ENCODE measurements around the gene IGSF9B. TPM values are rescaled to one million over a fixed set of nuclear protein-coding genes. Genes with fewer than 3 reads are reported as not detected.

Gene IGSF9B
- total and polyA plus RNA-seq, 10 of the 15 experiments (the other 5 are each of a cell fraction or from before 2014, with no cell fraction given) = 0.03 to 3.7 (median 0.20) TPM; not detected in 2

GRCh38 chr11:133966172-133966651, 9.4 kb upstream of the IGSF9B start:
- H3K9me3 ChIP-seq (replicated peaks; ENCODE audit: control insufficient read depth, insufficient read depth, low read length) = no peaks in the 10 kb centered on the region
- H3K4me2 ChIP-seq (ENCODE audit: control insufficient read depth, insufficient read depth) = no peak overlapping the region
- H3K27ac ChIP-seq (ENCODE audit: control insufficient read depth, insufficient read depth) = no peak overlapping the region
- H4K20me1 ChIP-seq (ENCODE audit: control insufficient read depth, insufficient read depth) = no peaks in the 10 kb centered on the region
- POLR2A ChIA-PET = no interaction called here
- no peak overlapping the region for H3K4me3 ChIP-seq
- in situ Hi-C loops (cut with MboI) (no loop called here), intact Hi-C loops (cut with micrococcal nuclease; ENCODE audit: unreplicated experiment) (no loop called here)
- no peaks in the 10 kb centered on the region for H3K79me2 ChIP-seq (ENCODE audit: control insufficient read depth, insufficient read depth, low read length)
- SMC1A ChIA-PET (ENCODE audit: uncharacterized antibody, unreplicated experiment) = no interaction called here
- no peaks in the 10 kb centered on the region for H3K36me3 ChIP-seq (ENCODE audit: control insufficient read depth in 2 of 2, insufficient read depth in 2 of 2, low read length in 1 of 2)
- H3K9ac ChIP-seq (ENCODE audit: control insufficient read depth, insufficient read depth, low read length) = no peak overlapping the region
- no peak for FAIRE-seq
- 15% methylated on average over 6 of the region's 7 CpGs for WGBS (ENCODE audit: insufficient coverage, insufficient replicate concordance, low lambda C conversion rate, missing lambda C conversion rate)
- no peak overlapping the region for H2AFZ ChIP-seq (ENCODE audit: control insufficient read depth, low read depth, low read length)
- H3K27me3 ChIP-seq (replicated peaks in 1 of 2; ENCODE audit: control insufficient read depth in 2 of 2, insufficient read depth in 2 of 2, low read length in 1 of 2) = peaks cover 0 to 3% of the 10 kb centered on the region in 2 experiments; a peak in 2 of 4 replicates
- DNase-seq (ENCODE audit: low read depth, low spot score) = no peak
- no TSS peak for BruUV-seq (replicated peaks)
- RAD21 ChIA-PET (ENCODE audit: unreplicated experiment) = no interaction called here
- no peaks in the 10 kb centered on the region for H3K4me1 ChIP-seq (ENCODE audit: control insufficient read depth, insufficient read depth, low read length)
- CTCF ChIA-PET = interaction anchor here (0.9 to 1.3 kb wide), 2 partner anchors 19 to 21 kb away, joined by 3 read pairs; no protein-coding TSS in a partner anchor
- ATAC-seq = no peak
- TF ChIP-seq FOXK2 (IDR thresholded peaks at IDR 0.05) = no peak
- TF ChIP-seq, protein P1, sequence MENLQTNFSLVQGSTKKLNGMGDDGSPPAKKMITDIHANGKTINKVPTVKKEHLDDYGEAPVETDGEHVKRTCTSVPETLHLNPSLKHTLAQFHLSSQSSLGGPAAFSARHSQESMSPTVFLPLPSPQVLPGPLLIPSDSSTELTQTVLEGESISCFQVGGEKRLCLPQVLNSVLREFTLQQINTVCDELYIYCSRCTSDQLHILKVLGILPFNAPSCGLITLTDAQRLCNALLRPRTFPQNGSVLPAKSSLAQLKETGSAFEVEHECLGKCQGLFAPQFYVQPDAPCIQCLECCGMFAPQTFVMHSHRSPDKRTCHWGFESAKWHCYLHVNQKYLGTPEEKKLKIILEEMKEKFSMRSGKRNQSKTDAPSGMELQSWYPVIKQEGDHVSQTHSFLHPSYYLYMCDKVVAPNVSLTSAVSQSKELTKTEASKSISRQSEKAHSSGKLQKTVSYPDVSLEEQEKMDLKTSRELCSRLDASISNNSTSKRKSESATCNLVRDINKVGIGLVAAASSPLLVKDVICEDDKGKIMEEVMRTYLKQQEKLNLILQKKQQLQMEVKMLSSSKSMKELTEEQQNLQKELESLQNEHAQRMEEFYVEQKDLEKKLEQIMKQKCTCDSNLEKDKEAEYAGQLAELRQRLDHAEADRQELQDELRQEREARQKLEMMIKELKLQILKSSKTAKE (IDR thresholded peaks at IDR 0.05; ENCODE audit: low read depth, poor library complexity, severe bottlenecking) = no peak
- TF ChIP-seq, protein P2, sequence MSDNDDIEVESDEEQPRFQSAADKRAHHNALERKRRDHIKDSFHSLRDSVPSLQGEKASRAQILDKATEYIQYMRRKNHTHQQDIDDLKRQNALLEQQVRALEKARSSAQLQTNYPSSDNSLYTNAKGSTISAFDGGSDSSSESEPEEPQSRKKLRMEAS (IDR thresholded peaks at IDR 0.05; ENCODE audit: low read depth, low read length) = no peak
- no peak for TF ChIP-seq ATF7 (IDR thresholded peaks at IDR 0.05; ENCODE audit: low read depth)
- TF ChIP-seq IRF4 (IDR thresholded peaks at IDR 0.05; ENCODE audit: low read depth, low read length) = no peak
- no peak for TF ChIP-seq NFYB (IDR thresholded peaks at IDR 0.05; ENCODE audit: insufficient read depth, low read depth, low read length)
- TF ChIP-seq DPF2 (IDR thresholded peaks at IDR 0.05) = no peak
- no peak for TF ChIP-seq NBN (IDR thresholded peaks at IDR 0.05)
- TF ChIP-seq, protein P3, sequence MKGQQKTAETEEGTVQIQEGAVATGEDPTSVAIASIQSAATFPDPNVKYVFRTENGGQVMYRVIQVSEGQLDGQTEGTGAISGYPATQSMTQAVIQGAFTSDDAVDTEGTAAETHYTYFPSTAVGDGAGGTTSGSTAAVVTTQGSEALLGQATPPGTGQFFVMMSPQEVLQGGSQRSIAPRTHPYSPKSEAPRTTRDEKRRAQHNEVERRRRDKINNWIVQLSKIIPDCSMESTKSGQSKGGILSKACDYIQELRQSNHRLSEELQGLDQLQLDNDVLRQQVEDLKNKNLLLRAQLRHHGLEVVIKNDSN (IDR thresholded peaks at IDR 0.05; ENCODE audit: borderline replicate concordance, extremely low read length, insufficient read depth, low read depth, low read length) = no peak
- no peak for TF ChIP-seq EP300 (IDR thresholded peaks at IDR 0.05; ENCODE audit: borderline replicate concordance in 1 of 2, control insufficient read depth in 1 of 2, low read depth in 2 of 2, low read length in 2 of 2)
- no peak for TF ChIP-seq ZNF622 (IDR thresholded peaks at IDR 0.05)
- TF ChIP-seq, protein P4, sequence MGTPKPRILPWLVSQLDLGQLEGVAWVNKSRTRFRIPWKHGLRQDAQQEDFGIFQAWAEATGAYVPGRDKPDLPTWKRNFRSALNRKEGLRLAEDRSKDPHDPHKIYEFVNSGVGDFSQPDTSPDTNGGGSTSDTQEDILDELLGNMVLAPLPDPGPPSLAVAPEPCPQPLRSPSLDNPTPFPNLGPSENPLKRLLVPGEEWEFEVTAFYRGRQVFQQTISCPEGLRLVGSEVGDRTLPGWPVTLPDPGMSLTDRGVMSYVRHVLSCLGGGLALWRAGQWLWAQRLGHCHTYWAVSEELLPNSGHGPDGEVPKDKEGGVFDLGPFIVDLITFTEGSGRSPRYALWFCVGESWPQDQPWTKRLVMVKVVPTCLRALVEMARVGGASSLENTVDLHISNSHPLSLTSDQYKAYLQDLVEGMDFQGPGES (IDR thresholded peaks at IDR 0.05) = no peak
- no peak for TF ChIP-seq ESRRA (IDR thresholded peaks at IDR 0.05; ENCODE audit: low read length)
- TF ChIP-seq TCF7 (IDR thresholded peaks at IDR 0.05; ENCODE audit: borderline replicate concordance) = no peak
- no peak for TF ChIP-seq CEBPB (IDR thresholded peaks at IDR 0.05; ENCODE audit: borderline replicate concordance in 1 of 2, low read depth in 2 of 2, low read length in 2 of 2)
- TF ChIP-seq RBBP5 (conservative IDR thresholded peaks at IDR 0.05) = no peak
- no peak for TF ChIP-seq ELK1 (IDR thresholded peaks at IDR 0.05; ENCODE audit: low read depth, low read length)
- no peak for TF ChIP-seq STAT1 (conservative IDR thresholded peaks at IDR 0.05)
